ENCODE results near the gene CD63.
A peak's percentile ranks its signal among the peaks of the same experiment; 100 is the strongest.

CD63 gene

DNA sequence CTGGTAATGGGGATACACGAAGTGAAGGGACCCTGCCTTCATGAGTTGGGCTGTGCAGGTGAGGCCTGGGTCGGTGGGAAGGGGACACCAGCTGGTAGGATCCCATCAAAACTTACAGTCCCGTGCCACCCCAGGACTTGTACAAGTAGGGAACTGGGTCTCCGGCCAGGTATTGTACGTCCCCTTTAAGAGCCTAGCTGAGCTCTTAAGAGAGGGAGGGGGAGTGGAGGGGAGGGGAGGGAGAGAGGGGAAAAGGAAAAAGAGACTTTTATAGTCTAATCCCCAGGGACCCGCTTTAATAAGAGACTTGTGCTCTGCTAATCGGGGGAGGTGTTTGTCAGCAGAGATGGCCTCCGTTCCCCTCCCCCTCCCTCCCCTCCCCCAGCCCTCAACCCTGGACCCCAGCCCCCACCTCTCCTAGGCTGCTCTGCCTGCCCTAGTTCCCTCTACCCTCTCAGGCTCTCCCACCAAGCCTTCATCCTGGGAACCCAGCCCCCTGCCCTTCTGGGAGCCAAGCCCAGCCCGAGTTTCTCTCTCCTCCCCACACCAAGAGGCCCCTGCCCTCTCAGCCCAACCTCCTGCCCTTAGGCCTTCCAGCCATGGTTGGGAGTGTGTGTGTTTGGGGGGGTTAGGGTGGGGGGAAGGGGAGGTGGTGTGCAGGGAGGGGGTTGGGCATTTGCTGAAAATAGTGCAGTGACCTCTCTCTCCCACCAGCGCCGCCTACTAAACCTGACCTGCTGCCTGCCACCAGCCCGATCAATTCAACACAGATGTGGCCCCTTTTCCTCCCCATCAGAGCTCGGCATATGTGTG, 16.8 kb upstream of the CD63 start:
- no peak overlapping the region for H3K4me3 ChIP-seq (ENCODE audit: low read depth, low read length)
- no peak for DNase-seq (ENCODE audit: low read depth)

DNA sequence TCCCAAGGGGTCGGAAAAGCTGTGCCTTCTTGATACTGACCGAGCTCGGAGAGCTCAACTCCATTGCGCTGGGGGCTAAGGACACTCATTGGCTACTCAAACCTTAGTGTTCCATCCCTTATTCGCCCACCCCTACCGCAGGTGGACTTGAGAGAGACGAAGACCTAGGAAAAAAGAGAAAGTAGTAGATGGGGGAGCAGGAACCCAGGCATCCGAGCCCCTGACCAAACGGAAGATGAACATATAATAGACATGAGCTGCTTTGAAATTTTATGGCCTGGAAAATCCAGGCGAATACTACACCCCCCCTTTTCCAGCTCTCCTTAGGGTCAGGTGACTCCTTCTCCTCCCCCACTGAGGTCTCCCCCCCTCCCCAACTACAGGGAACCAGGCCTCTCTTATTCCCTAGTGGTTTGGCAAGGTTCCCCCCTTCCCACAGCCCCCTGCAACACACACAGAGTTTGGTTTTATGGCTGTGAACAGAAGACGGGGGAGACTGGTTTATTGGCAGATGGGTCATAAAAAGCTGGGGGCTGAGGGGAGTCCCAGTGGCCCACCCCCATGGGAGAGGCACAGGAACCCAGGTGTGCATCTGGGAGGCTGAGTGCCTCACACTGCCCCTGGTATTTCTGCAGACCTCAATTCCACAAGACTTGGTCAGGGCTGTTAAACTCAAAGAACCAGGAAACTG, 15.7 kb upstream of the CD63 start:
- peak overlapping the region; percentile 56 for H3K4me3 ChIP-seq (ENCODE audit: low read depth, low read length)
- TF ChIP-seq, protein P1, sequence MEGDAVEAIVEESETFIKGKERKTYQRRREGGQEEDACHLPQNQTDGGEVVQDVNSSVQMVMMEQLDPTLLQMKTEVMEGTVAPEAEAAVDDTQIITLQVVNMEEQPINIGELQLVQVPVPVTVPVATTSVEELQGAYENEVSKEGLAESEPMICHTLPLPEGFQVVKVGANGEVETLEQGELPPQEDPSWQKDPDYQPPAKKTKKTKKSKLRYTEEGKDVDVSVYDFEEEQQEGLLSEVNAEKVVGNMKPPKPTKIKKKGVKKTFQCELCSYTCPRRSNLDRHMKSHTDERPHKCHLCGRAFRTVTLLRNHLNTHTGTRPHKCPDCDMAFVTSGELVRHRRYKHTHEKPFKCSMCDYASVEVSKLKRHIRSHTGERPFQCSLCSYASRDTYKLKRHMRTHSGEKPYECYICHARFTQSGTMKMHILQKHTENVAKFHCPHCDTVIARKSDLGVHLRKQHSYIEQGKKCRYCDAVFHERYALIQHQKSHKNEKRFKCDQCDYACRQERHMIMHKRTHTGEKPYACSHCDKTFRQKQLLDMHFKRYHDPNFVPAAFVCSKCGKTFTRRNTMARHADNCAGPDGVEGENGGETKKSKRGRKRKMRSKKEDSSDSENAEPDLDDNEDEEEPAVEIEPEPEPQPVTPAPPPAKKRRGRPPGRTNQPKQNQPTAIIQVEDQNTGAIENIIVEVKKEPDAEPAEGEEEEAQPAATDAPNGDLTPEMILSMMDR (IDR thresholded peaks at IDR 0.05; ENCODE audit: control insufficient read depth, extremely low read depth, insufficient read depth) = no peak
- DNase-seq (ENCODE audit: low read depth) = no peak

More for the DNA sequence above, 16.8 kb upstream of the CD63 start:
- TF ChIP-seq, protein P1 (IDR thresholded peaks at IDR 0.05; ENCODE audit: control insufficient read depth, extremely low read depth, insufficient read depth) = no peak

DNA sequence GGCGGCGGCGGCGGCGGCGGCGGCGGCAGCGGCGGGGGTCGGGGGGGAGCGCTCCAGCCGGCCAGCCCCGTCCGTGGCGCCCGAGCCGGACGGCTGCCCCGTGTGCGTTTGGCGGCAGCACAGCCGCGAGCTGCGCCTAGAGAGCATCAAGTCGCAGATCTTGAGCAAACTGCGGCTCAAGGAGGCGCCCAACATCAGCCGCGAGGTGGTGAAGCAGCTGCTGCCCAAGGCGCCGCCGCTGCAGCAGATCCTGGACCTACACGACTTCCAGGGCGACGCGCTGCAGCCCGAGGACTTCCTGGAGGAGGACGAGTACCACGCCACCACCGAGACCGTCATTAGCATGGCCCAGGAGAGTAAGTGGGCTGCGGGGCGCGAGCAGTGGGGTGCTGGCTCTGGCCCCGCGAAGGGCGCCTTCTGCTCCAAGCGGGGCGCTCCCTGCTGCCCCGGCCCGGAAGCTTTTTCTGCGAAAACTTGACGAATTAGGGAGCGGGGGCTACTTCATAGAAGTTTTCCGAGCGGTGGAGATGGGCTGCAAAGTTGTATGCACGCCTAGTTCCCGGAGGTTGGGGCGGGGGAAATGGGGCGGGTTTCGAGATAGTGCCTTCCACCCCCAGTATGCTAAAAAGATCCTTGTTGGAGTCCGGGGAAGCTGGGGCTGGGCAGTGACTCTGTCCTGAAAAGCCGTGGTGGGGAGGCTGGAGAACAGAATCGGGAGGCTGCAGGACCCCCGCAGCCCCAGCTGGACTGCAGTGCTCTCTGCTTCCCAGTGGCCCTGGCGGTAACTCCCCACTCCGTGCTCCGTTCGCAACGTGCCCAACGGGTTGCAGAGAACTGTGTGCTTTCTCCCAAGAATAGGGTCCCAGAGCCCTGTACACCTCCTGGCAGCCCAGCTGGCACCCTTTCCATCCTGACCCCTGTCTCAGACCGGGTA, 14.9 kb upstream of the CD63 start:
- TF ChIP-seq, protein P1 (IDR thresholded peaks at IDR 0.05; ENCODE audit: control insufficient read depth, extremely low read depth, insufficient read depth) = peak; percentile 33
- H3K4me3 ChIP-seq (ENCODE audit: low read depth, low read length) = peak overlapping the region; percentile 56
- peak; percentile 46 for DNase-seq (ENCODE audit: low read depth)

DNA sequence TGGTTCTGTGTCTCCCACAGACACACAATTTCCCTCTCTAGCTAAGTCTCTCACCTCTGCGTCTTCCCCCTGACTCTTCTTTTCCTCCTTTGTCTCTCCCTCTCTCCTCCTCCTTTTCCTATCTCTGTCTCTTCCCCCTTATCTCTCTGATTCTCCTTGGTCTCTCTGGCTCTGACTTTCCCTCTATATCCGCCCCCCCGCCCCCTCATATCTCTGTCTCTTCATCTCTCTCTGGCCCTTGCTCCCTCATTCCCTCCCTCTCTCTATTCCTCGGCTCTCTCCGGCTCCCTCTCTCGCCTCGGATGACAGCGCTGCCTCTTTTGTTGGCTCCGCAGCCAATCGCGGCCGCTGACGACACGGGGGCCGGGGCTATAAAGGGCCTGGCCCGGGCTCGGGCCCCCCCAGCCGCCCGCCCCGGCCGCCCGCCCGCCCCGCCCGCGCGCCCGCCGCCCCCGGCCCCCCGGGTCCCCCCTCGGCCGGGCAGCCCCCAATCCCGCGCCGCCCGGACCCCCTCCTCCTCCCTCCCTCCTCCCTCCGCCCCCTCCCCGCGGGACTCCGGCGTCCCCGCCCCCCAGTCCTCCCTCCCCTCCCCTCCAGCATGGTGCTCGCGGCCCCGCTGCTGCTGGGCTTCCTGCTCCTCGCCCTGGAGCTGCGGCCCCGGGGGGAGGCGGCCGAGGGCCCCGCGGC, 14.1 kb upstream of the CD63 start, which contains the start of gene GDF11:
Gene GDF11, plus strand, starts transcription at position 404 of the 687 bp plus-strand sequence. Its CDS starts 195 bp downstream, at position 599.
- no peak for DNase-seq (ENCODE audit: low read depth)
- TF ChIP-seq, protein P1 (IDR thresholded peaks at IDR 0.05; ENCODE audit: control insufficient read depth, extremely low read depth, insufficient read depth) = no peak
- H3K4me3 ChIP-seq (ENCODE audit: low read depth, low read length) = peak within 1 kb of the TSS; percentile 56

DNA sequence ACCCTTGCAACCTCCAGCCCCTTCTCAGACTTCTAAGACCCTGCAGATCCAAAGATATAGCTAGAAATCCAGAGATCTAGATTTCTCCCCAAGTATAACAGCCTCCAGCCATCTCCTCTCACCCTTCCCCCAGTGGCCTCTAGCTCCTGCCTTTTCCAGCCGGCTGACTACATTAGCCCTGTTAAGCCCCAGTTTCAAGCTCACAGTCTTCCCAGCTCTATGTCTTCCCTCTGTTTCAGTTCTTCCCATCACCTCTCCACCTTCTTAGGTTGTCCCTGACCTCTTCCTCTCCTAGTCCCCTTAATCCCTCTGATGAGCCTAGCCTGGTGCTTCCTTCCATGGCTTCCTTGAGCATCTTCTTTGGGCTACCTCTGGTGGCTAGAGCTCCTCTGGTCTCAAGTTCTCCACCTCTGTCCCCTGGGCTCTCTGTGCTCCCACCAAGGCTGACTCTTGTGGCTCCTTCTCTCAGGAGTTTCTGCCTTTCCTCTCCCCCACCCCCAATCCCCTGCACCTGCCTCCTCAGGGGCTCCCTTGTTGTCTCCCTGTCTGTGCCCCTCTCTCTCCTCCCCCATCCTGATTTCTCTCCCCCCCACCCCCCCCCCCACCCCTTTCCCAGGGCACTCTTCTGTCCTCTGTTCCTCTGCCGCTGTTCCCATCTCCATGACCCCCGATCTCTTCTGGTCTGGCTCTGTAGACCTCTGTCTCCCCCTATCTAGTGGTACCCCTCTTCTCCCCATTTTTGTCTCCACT, 13.3 kb upstream of the CD63 start:
- DNase-seq (ENCODE audit: low read depth) = no peak
- H3K4me3 ChIP-seq (ENCODE audit: low read depth, low read length) = peak overlapping the region; percentile 37
- TF ChIP-seq, protein P1 (IDR thresholded peaks at IDR 0.05; ENCODE audit: control insufficient read depth, extremely low read depth, insufficient read depth) = no peak

Data from LNCaP clone FGC (cell line).